ENCODE data around the gene LTBP2.

- TF ChIP-seq EZH2 (IDR thresholded peaks at IDR 0.05; ENCODE audit: insufficient read depth, poor library complexity, severe bottlenecking) (no peak), EZH2phosphoT487 (IDR thresholded peaks at IDR 0.05; ENCODE audit: insufficient read depth, low read depth) (no peak)
Observed at GRCh38 chr14:74508844-74509428, 103.1 kb downstream of the LTBP2 start.
